B cell (primary cell): ENCODE measurements around the gene STK17A. TPM values are rescaled to one million over a fixed set of nuclear protein-coding genes. Genes with fewer than 3 reads are reported as not detected.
A peak's percentile ranks its signal among the peaks of the same experiment; 100 is the strongest.

Experiments used
- ATAC-seq: fragments of 200-7000 bp; cut with Tn5 transposase; one replicate; pipeline ENCODE4 v1.10.0; 2021; ENCODE audit warnings: low read depth, mild to moderate bottlenecking, moderate number of reproducible peaks, moderate library complexity
- CTCF ChIA-PET: fragments of 350-600 bp; sonication (Branson Sonifier 250); formaldehyde crosslinking; loops from one replicate; lab custom pipeline; 2021; ENCODE audit warnings: antibody characterized with exemption, inconsistent platforms; lab: Charles Lee
- POLR2A ChIA-PET: fragments of 350-600 bp; sonication (Branson Sonifier 250); formaldehyde crosslinking; loops from one replicate; lab custom pipeline; 2021; ENCODE audit warnings: antibody characterized with exemption; lab: Charles Lee
- DNase-seq: peaks from one replicate; pipeline ENCODE4 v3.0.0; 2013
- H2AFZ ChIP-seq: 2 replicates; pipeline ENCODE4 v1.6.1; 2012; ENCODE audit warnings: mild to moderate bottlenecking, low read depth, low read length; ENCODE audit not compliant: insufficient read depth, poor library complexity, severe bottlenecking
- H3K27ac ChIP-seq, 2 donors: 1 replicate in 1 of 2; 2 replicates in 1 of 2; pipeline ENCODE4 v1.5.1; 2012 to 2013; ENCODE audit warnings: low read length in 2 of 2, mild to moderate bottlenecking in 2 of 2, moderate library complexity in 1 of 2
- H3K27me3 ChIP-seq, 4 experiments: fragments of 200-600 bp in 1 of 4; sonication (generic) in 1 of 4; replicated peaks in 1 of 4; 1 replicate in 2 of 4; 2 replicates in 2 of 4; pipeline versions ENCODE4 v1.6.1 to v1.7.0; 2013 to 2016; ENCODE audit warnings: low read length in 3 of 4, mild to moderate bottlenecking in 2 of 4, mixed read lengths in 1 of 4, moderate library complexity in 1 of 4; ENCODE audit not compliant: insufficient read depth in 4 of 4, control insufficient read depth in 3 of 4; ENCODE audit errors: control extremely low read depth in 1 of 4
- H3K36me3 ChIP-seq, 2 experiments: replicated peaks in 1 of 2; 1 replicate in 1 of 2; 2 replicates in 1 of 2; pipeline versions ENCODE4 v1.6.1 to v1.7.1; 2013; ENCODE audit warnings: low read length in 1 of 2; ENCODE audit not compliant: insufficient read depth in 2 of 2, control insufficient read depth in 1 of 2; ENCODE audit errors: control extremely low read depth in 1 of 2, extremely low read depth in 1 of 2
- H3K4me1 ChIP-seq, 2 donors: fragments of 200-600 bp in 1 of 2; sonication (generic) in 1 of 2; 1 replicate in 1 of 2; 2 replicates in 1 of 2; pipeline versions ENCODE4 v1.5.1 to v1.6.1; 2013 to 2017; ENCODE audit warnings: low read length in 2 of 2; ENCODE audit not compliant: control insufficient read depth in 2 of 2, insufficient read depth in 2 of 2
- H3K4me2 ChIP-seq: replicated peaks from 2 replicates; pipeline ENCODE3; 2012; ENCODE audit warnings: mild to moderate bottlenecking, low read depth, low read length; ENCODE audit not compliant: poor library complexity, severe bottlenecking
- H3K4me3 ChIP-seq, 5 experiments: fragments of 200-600 bp in 1 of 5; sonication (generic) in 1 of 5; 1 replicate in 3 of 5; 2 replicates in 2 of 5; pipeline versions ENCODE4 v1.5.1 to v1.7.0; 2011 to 2016; ENCODE audit warnings: low read length in 4 of 5, mild to moderate bottlenecking in 4 of 5, low read depth in 2 of 5, control low read depth in 1 of 5, moderate library complexity in 1 of 5; ENCODE audit not compliant: insufficient read depth in 1 of 5; ENCODE audit errors: control extremely low read depth in 1 of 5, extremely low read depth in 1 of 5
- H3K79me2 ChIP-seq: fragments of 200-600 bp; sonication (generic); one replicate; pipeline ENCODE4 v1.6.0; 2016; ENCODE audit warnings: low read length; ENCODE audit not compliant: control insufficient read depth, insufficient read depth
- H3K9ac ChIP-seq: fragments of 200-600 bp; sonication (generic); 2 replicates; pipeline ENCODE4 v1.6.1; 2017; ENCODE audit warnings: mild to moderate bottlenecking, low read length, moderate library complexity
- H3K9me3 ChIP-seq, 3 donors: one replicate each; pipeline versions ENCODE4 v1.6.1 to v1.7.1; 2013; ENCODE audit warnings: low read length in 2 of 3; ENCODE audit not compliant: control insufficient read depth in 2 of 3, insufficient read depth in 1 of 3; ENCODE audit errors: control extremely low read depth in 1 of 3
- H4K20me1 ChIP-seq: 2 replicates; pipeline ENCODE4 v1.6.0; 2012; ENCODE audit warnings: mild to moderate bottlenecking, low read length; ENCODE audit not compliant: insufficient read depth, control insufficient read depth, poor library complexity, severe bottlenecking
- H3K27ac Mint-ChIP-seq: one replicate; pipeline ENCODE4 v1.8.0; 2021; ENCODE audit warnings: mixed read lengths
- H3K27me3 Mint-ChIP-seq: one replicate; pipeline ENCODE4 v1.8.0; 2021; ENCODE audit warnings: mixed read lengths
- H3K4me1 Mint-ChIP-seq: one replicate; pipeline ENCODE4 v1.8.0; 2021; ENCODE audit warnings: mixed read lengths
- H3K4me3 Mint-ChIP-seq: one replicate; pipeline ENCODE4 v1.8.0; 2021; ENCODE audit warnings: mixed read lengths
- H3K9me3 Mint-ChIP-seq: one replicate; pipeline ENCODE4 v1.8.0; 2022; ENCODE audit warnings: mixed read lengths; ENCODE audit not compliant: insufficient read depth
- EZH2 ChIP-seq: IDR thresholded peaks from 2 replicates; pipeline ENCODE4 v1.6.1; 2012; ENCODE audit warnings: borderline replicate concordance, low read depth, mild to moderate bottlenecking, moderate library complexity, low read length; ENCODE audit not compliant: insufficient read depth, poor library complexity, severe bottlenecking
- WGBS: methylation state at CpG from one replicate; pipeline ENCODE4 v1.1.5; 2013; ENCODE audit warnings: missing lambda C conversion rate; ENCODE audit not compliant: insufficient coverage; 5-methylcytosine and 5-hydroxymethylcytosine counted together
- intact Hi-C: fragments of 100-400 bp; cut with micrococcal nuclease; formaldehyde crosslinking; loops from one replicate; pipeline ENCODE4 v1.10.0; 2022
- polyA plus RNA-seq: library from polyadenylated mRNA; depleted of rRNA; stranded (reverse); fragments of >200 nt; gene quantifications from 2 replicates; pipeline ENCODE4 v1.2.3, GENCODE V29; 2012
- total RNA-seq, 2 donors: library from RNA; stranded (reverse); fragments of 120-200 nt in 1 of 2; gene quantifications; 1 replicate in 1 of 2; 2 replicates in 1 of 2; pipeline versions ENCODE4 v1.2.3 to v1.2.4, GENCODE V29; 2013 to 2022
- TF ChIP-seq, protein P1 (sequence below): fragments of 200-600 bp; IDR thresholded peaks from one replicate; pipeline ENCODE4 v1.8.0; 2022; ENCODE audit warnings: antibody characterized with exemption, mild to moderate bottlenecking

STK17A gene
- total and polyA plus RNA-seq, 2 donors (not counting 1 experiment from before 2014, with no cell fraction given): 72.8 to 111 TPM

DNA sequence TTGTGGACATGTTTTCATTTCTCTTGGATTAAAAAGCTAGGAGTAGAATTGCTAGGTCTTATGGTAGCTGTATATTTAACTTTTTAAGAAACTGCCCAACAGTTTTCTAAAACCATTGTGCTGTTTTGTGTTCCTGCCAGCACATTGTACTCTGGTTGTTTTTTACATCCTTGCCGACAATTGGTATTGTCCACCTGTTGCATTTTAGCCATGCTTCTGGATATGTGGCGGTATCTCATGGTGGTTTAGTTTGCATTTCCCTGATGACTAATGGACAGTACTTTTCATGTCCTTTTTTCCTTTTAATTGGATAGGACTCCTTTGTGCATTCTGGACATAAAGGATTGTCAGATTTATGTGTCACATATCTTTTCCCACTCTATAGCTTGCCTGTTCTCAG, 45.5 kb downstream of the STK17A start:
- H3K36me3 ChIP-seq: peaks cover 0 to 61% of the 10 kb centered on the region in 2 experiments

DNA sequence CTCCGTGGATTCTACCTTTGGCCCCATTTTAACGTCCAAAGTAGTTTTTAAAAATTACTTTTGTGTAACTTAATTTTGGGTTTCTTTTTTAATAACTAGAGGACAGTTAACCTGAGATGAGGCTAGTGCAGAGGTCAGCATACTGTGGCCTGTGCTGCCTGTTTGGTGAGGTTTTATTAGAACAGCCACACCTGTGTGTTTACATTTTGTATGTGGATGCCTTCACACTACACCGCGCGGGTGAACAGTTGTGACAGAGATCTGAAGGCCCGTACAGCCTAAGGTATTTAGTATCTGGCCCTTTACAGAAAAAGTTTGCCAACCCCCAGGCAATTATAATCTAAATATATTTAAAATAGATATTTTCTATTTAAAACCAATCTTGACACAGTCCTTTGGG, 46.9 kb downstream of the STK17A start:
- intact Hi-C loops: loop anchor here (1.0 kb wide), 1 partner anchor 10 kb away; no protein-coding TSS in a partner anchor
- TF ChIP-seq, protein P1, sequence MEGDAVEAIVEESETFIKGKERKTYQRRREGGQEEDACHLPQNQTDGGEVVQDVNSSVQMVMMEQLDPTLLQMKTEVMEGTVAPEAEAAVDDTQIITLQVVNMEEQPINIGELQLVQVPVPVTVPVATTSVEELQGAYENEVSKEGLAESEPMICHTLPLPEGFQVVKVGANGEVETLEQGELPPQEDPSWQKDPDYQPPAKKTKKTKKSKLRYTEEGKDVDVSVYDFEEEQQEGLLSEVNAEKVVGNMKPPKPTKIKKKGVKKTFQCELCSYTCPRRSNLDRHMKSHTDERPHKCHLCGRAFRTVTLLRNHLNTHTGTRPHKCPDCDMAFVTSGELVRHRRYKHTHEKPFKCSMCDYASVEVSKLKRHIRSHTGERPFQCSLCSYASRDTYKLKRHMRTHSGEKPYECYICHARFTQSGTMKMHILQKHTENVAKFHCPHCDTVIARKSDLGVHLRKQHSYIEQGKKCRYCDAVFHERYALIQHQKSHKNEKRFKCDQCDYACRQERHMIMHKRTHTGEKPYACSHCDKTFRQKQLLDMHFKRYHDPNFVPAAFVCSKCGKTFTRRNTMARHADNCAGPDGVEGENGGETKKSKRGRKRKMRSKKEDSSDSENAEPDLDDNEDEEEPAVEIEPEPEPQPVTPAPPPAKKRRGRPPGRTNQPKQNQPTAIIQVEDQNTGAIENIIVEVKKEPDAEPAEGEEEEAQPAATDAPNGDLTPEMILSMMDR: no peak
- no peak for TF ChIP-seq EZH2
- no peak overlapping the region for H3K4me3 ChIP-seq
- no peak overlapping the region for H2AFZ ChIP-seq
- WGBS: 100% methylated on average over 3 of the region's 6 CpGs
- peaks cover 29 to 31% of the 10 kb centered on the region in 2 donors for H3K4me1 ChIP-seq
- H3K9me3 ChIP-seq: peaks cover 0 to 4% (median 0%) of the 10 kb centered on the region in 3 donors
- H3K36me3 ChIP-seq: peaks cover 0 to 60% of the 10 kb centered on the region in 2 experiments
- ChIA-PET POLR2A (no interaction called here), CTCF (interaction anchor here (1.0 to 6.1 kb wide), 3 partner anchors 9 to 69 kb away, joined by 4 to 58 read pairs (median 52); partner anchors contain the start of gene STK17A)
- peaks cover 15% of the 10 kb centered on the region for H4K20me1 ChIP-seq
- ATAC-seq: no peak
- no peak for DNase-seq
- Mint-ChIP-seq H3K9me3 (no peaks in the 10 kb centered on the region), H3K4me1 (peaks cover 73% of the 10 kb centered on the region), H3K27me3 (no peaks in the 10 kb centered on the region), H3K27ac (no peak overlapping the region), H3K4me3 (no peak overlapping the region)
- H3K4me2 ChIP-seq: no peak overlapping the region
- no peak overlapping the region for H3K9ac ChIP-seq
- no peaks in the 10 kb centered on the region for H3K27me3 ChIP-seq
- peak overlapping the region in 1 of 2 donors; percentile 62 for H3K27ac ChIP-seq
- peaks cover 61% of the 10 kb centered on the region for H3K79me2 ChIP-seq

More for the DNA sequence above, 45.5 kb downstream of the STK17A start:
- no peaks in the 10 kb centered on the region for H3K9me3 Mint-ChIP-seq
- ATAC-seq: no peak
- TF ChIP-seq, protein P1: no peak
- no peak for TF ChIP-seq EZH2
- 83% methylated on average over 1 of the region's 2 CpGs for WGBS
- Histone ChIP-seq H3K27ac (peak overlapping the region in 1 of 2 donors; percentile 62), H3K4me1 (peaks cover 31 to 35% of the 10 kb centered on the region in 2 donors), H2AFZ (no peak overlapping the region), H3K9ac (no peak overlapping the region), H3K79me2 (peaks cover 59% of the 10 kb centered on the region), H3K9me3 (no peaks in the 10 kb centered on the region), H4K20me1 (peaks cover 10% of the 10 kb centered on the region), H3K4me2 (no peak overlapping the region), H3K27me3 (no peaks in the 10 kb centered on the region), H3K4me3 (no peak overlapping the region)
- peaks cover 78% of the 10 kb centered on the region for H3K4me1 Mint-ChIP-seq
- intact Hi-C loops: no loop called here
- POLR2A ChIA-PET: no interaction called here
- H3K4me3 Mint-ChIP-seq: no peak overlapping the region
- no peaks in the 10 kb centered on the region for H3K27me3 Mint-ChIP-seq
- no peak for DNase-seq
- peak overlapping the region; percentile 17 for H3K27ac Mint-ChIP-seq
- CTCF ChIA-PET: interaction anchor here (1.2 to 6.1 kb wide), 4 partner anchors 11 to 71 kb away, joined by 3 to 58 read pairs (median 29); partner anchors contain the start of gene STK17A
